ENCODE results near the gene CDH13. TPM values are rescaled to one million over a fixed set of nuclear protein-coding genes. Genes with fewer than 3 reads are reported as not detected.

The CDH13 gene
- total RNA-seq, 1 donor from 2014 or later: 45.1 TPM

GRCh38 chr16:83338138-83338537, 711.4 kb downstream of the CDH13 start:
- no peak for TF ChIP-seq CTCF (IDR thresholded peaks at IDR 0.05)
- Mint-ChIP-seq H3K27ac (ENCODE audit: unreplicated experiment) (no peak overlapping the region), H3K4me3 (ENCODE audit: unreplicated experiment) (no peak overlapping the region), H3K27me3 (ENCODE audit: low read depth) (no peaks in the 10 kb centered on the region), H3K9me3 (ENCODE audit: low read depth) (no peaks in the 10 kb centered on the region), H3K36me3 (ENCODE audit: low read depth) (no peaks in the 10 kb centered on the region), H3K4me1 (ENCODE audit: low read depth) (no peaks in the 10 kb centered on the region)
- DNase-seq (ENCODE audit: low spot score): no peak

GRCh38 chr16:83338941-83339340, 712.2 kb downstream of the CDH13 start:
- Mint-ChIP-seq H3K36me3 (ENCODE audit: low read depth) (no peaks in the 10 kb centered on the region), H3K27ac (ENCODE audit: unreplicated experiment) (no peak overlapping the region), H3K4me1 (ENCODE audit: low read depth) (no peaks in the 10 kb centered on the region), H3K4me3 (ENCODE audit: unreplicated experiment) (no peak overlapping the region), H3K27me3 (ENCODE audit: low read depth) (no peaks in the 10 kb centered on the region), H3K9me3 (ENCODE audit: low read depth) (no peaks in the 10 kb centered on the region)
- TF ChIP-seq CTCF (IDR thresholded peaks at IDR 0.05): no peak
- DNase-seq (ENCODE audit: low spot score): no peak

- H3K4me1 Mint-ChIP-seq (ENCODE audit: low read depth): no peaks in the 10 kb centered on the region
- no peak overlapping the region for H3K4me3 Mint-ChIP-seq (ENCODE audit: unreplicated experiment)
- no peak for TF ChIP-seq CTCF (IDR thresholded peaks at IDR 0.05)
- no peaks in the 10 kb centered on the region for H3K36me3 Mint-ChIP-seq (ENCODE audit: low read depth)
- no peak overlapping the region for H3K27ac Mint-ChIP-seq (ENCODE audit: unreplicated experiment)
- H3K27me3 Mint-ChIP-seq (ENCODE audit: low read depth): no peaks in the 10 kb centered on the region
- H3K9me3 Mint-ChIP-seq (ENCODE audit: low read depth): no peaks in the 10 kb centered on the region
- no peak for DNase-seq (ENCODE audit: low spot score)
These were observed 717.2 kb downstream of the CDH13 start for GRCh38 chr16:83343935-83344366.

- no peak for TF ChIP-seq CTCF (IDR thresholded peaks at IDR 0.05)
- no peak for DNase-seq (ENCODE audit: low spot score)
- no peaks in the 10 kb centered on the region for H3K9me3 Mint-ChIP-seq (ENCODE audit: low read depth)
- no peak overlapping the region for H3K4me3 Mint-ChIP-seq (ENCODE audit: unreplicated experiment)
- H3K36me3 Mint-ChIP-seq (ENCODE audit: low read depth): no peaks in the 10 kb centered on the region
- no peak overlapping the region for H3K27ac Mint-ChIP-seq (ENCODE audit: unreplicated experiment)
- H3K27me3 Mint-ChIP-seq (ENCODE audit: low read depth): no peaks in the 10 kb centered on the region
- H3K4me1 Mint-ChIP-seq (ENCODE audit: low read depth): no peaks in the 10 kb centered on the region
These were observed 719.3 kb downstream of the CDH13 start for GRCh38 chr16:83345846-83346640.

- Mint-ChIP-seq H3K27me3 (ENCODE audit: low read depth) (no peaks in the 10 kb centered on the region), H3K4me3 (ENCODE audit: unreplicated experiment) (no peak overlapping the region), H3K9me3 (ENCODE audit: low read depth) (no peaks in the 10 kb centered on the region), H3K4me1 (ENCODE audit: low read depth) (no peaks in the 10 kb centered on the region), H3K36me3 (ENCODE audit: low read depth) (no peaks in the 10 kb centered on the region), H3K27ac (ENCODE audit: unreplicated experiment) (no peak overlapping the region)
- no peak for TF ChIP-seq CTCF (IDR thresholded peaks at IDR 0.05)
- DNase-seq (ENCODE audit: low spot score): no peak
These were observed 722.2 kb downstream of the CDH13 start for GRCh38 chr16:83348991-83349390.
